OCI-LY7 (cell line): ENCODE data around the gene HS6ST3. TPM values are rescaled to one million over a fixed set of nuclear protein-coding genes. Genes with fewer than 3 reads are reported as not detected.

Source experiments
- BruUV-seq: library from RNA; stranded (reverse); fragments of 400-500 nt; replicated peaks from 2 replicates; lab custom pipeline; 2021; lab: Mats Ljungman, UMichigan
- CTCF ChIA-PET: fragments of 300-600 bp; sonication (Branson Sonifier 250); formaldehyde crosslinking; loops from one replicate; lab custom pipeline; 2022; ENCODE audit warnings: antibody characterized with exemption; ENCODE audit not compliant: unreplicated experiment; lab: Charles Lee
- POLR2A ChIA-PET: fragments of 300-600 bp; sonication (Branson Sonifier 250); formaldehyde crosslinking; loops from one replicate; lab custom pipeline; 2022; ENCODE audit warnings: antibody characterized with exemption; lab: Charles Lee
- DNase-seq: peaks from one replicate; pipeline ENCODE4 v3.0.0-alpha.2; 2015; ENCODE audit warnings: low spot score
- H2AFZ ChIP-seq: fragments of 200-600 bp; sonication (generic), shearing (Covaris generic); 2 replicates; pipeline ENCODE4 v1.6.1; 2014; ENCODE audit warnings: mild to moderate bottlenecking, antibody characterized with exemption, low read length, moderate library complexity
- H3K27ac ChIP-seq: fragments of 200-600 bp; sonication (generic); 2 replicates; pipeline ENCODE4 v1.5.1; 2014; ENCODE audit warnings: mixed run types, low read depth, mild to moderate bottlenecking, moderate library complexity, low read length, inconsistent platforms; ENCODE audit not compliant: poor library complexity, severe bottlenecking
- H3K36me3 ChIP-seq: fragments of 200-600 bp; sonication (generic); 2 replicates; pipeline ENCODE4 v1.6.1; 2014; ENCODE audit warnings: mild to moderate bottlenecking, antibody characterized with exemption, low read length, moderate library complexity, mixed read lengths; ENCODE audit not compliant: insufficient read depth
- H3K4me1 ChIP-seq: fragments of 200-600 bp; sonication (generic); 2 replicates; pipeline ENCODE4 v1.5.1; 2014; ENCODE audit warnings: mild to moderate bottlenecking, low read length; ENCODE audit not compliant: insufficient read depth, poor library complexity, severe bottlenecking
- H3K4me2 ChIP-seq: fragments of 200-600 bp; sonication (generic); 2 replicates; pipeline ENCODE4 v1.6.1; 2014; ENCODE audit warnings: mild to moderate bottlenecking, low read length
- H3K4me3 ChIP-seq: fragments of 200-600 bp; sonication (generic); 2 replicates; pipeline ENCODE4 v1.5.1; 2014; ENCODE audit warnings: mild to moderate bottlenecking, low read depth, low read length; ENCODE audit not compliant: poor library complexity, severe bottlenecking
- H3K79me2 ChIP-seq: fragments of 200-600 bp; sonication (generic); 2 replicates; pipeline ENCODE4 v1.6.1; 2016; ENCODE audit warnings: low read depth, mild to moderate bottlenecking, low read length, moderate library complexity, mixed read lengths; ENCODE audit not compliant: insufficient read depth
- H3K9me2 ChIP-seq: fragments of 200-600 bp; sonication (generic); 2 replicates; pipeline ENCODE4 v1.6.1; 2016; ENCODE audit warnings: mild to moderate bottlenecking, low read length, mixed read lengths; ENCODE audit not compliant: insufficient read depth
- H3K9me3 ChIP-seq: fragments of 200-600 bp; sonication (generic); 2 replicates; pipeline ENCODE4 v1.6.1; 2014; ENCODE audit warnings: mild to moderate bottlenecking, mixed run types, low read length, mixed read lengths
- H4K20me1 ChIP-seq: fragments of 200-600 bp; sonication (generic); 2 replicates; pipeline ENCODE4 v1.6.1; 2014; ENCODE audit warnings: mild to moderate bottlenecking, antibody characterized with exemption, low read length, moderate library complexity, mixed read lengths; ENCODE audit not compliant: insufficient read depth
- CTCF ChIP-seq: fragments of 200-600 bp; sonication (generic); conservative IDR thresholded peaks from 2 replicates; pipeline ENCODE4 v1.5.1; 2014; ENCODE audit warnings: mild to moderate bottlenecking, antibody characterized with exemption, low read length, moderate library complexity, mixed read lengths
- EZH2phosphoT487 ChIP-seq: fragments of 200-600 bp; sonication (generic); IDR thresholded peaks from 2 replicates; pipeline ENCODE4 v1.6.1; 2018; ENCODE audit warnings: low read depth, borderline replicate concordance, mild to moderate bottlenecking, mixed run types, antibody characterized with exemption, low read length, moderate library complexity, mixed read lengths
- intact Hi-C: fragments of 100-400 bp; cut with micrococcal nuclease; formaldehyde crosslinking; loops from one replicate; pipeline ENCODE4 v1.10.0; 2022; ENCODE audit not compliant: unreplicated experiment
- total RNA-seq, 2 experiments: library from RNA; depleted of rRNA in 1 of 2; stranded (reverse); fragments of >200 nt in 1 of 2; shearing (Covaris generic) in 1 of 2; gene quantifications; 2 replicates each; pipeline ENCODE4 v1.2.3, GENCODE V29; 2014 to 2022

The HS6ST3 gene
- total RNA-seq, 2 experiments from 2014 or later = not detected

GRCh38 chr13:96214824-96215445, 125.0 kb downstream of the HS6ST3 start:
- POLR2A ChIA-PET = interaction anchor here (0.6 kb wide), 1 partner anchor 59 kb away, joined by 3 read pairs; no protein-coding TSS in a partner anchor

GRCh38 chr13:96216543-96216942, 126.6 kb downstream of the HS6ST3 start:
- H3K9me2 ChIP-seq = no peaks in the 10 kb centered on the region
- H3K36me3 ChIP-seq = no peaks in the 10 kb centered on the region
- no peak for TF ChIP-seq EZH2phosphoT487
- TF ChIP-seq CTCF = no peak
- no peak overlapping the region for H3K4me2 ChIP-seq
- H3K4me1 ChIP-seq = no peaks in the 10 kb centered on the region
- intact Hi-C loops = no loop called here
- H3K79me2 ChIP-seq = no peaks in the 10 kb centered on the region
- H2AFZ ChIP-seq = no peak overlapping the region
- ChIA-PET CTCF (no interaction called here), POLR2A (no interaction called here)
- H3K4me3 ChIP-seq = no peak overlapping the region
- H4K20me1 ChIP-seq = no peaks in the 10 kb centered on the region
- H3K9me3 ChIP-seq = no peaks in the 10 kb centered on the region
- no TSS peak for BruUV-seq
- H3K27ac ChIP-seq = no peak overlapping the region
- no peak for DNase-seq

More at GRCh38 chr13:96214824-96215445, 125.0 kb downstream of the HS6ST3 start:
- H3K9me2 ChIP-seq = no peaks in the 10 kb centered on the region
- BruUV-seq = no TSS peak
- no peak overlapping the region for H2AFZ ChIP-seq
- no peaks in the 10 kb centered on the region for H3K9me3 ChIP-seq
- DNase-seq = no peak
- H4K20me1 ChIP-seq = no peaks in the 10 kb centered on the region
- no peaks in the 10 kb centered on the region for H3K4me1 ChIP-seq
- CTCF ChIA-PET = no interaction called here
- TF ChIP-seq CTCF = no peak
- no peak for TF ChIP-seq EZH2phosphoT487
- intact Hi-C loops = no loop called here
- H3K79me2 ChIP-seq = no peaks in the 10 kb centered on the region
- H3K27ac ChIP-seq = no peak overlapping the region
- H3K4me2 ChIP-seq = no peak overlapping the region
- no peak overlapping the region for H3K4me3 ChIP-seq
- no peaks in the 10 kb centered on the region for H3K36me3 ChIP-seq

- Histone ChIP-seq H3K4me3 (no peak overlapping the region), H3K9me2 (no peaks in the 10 kb centered on the region), H3K4me2 (no peak overlapping the region), H3K27ac (no peak overlapping the region), H4K20me1 (no peaks in the 10 kb centered on the region), H3K79me2 (no peaks in the 10 kb centered on the region), H3K36me3 (no peaks in the 10 kb centered on the region), H3K9me3 (no peaks in the 10 kb centered on the region), H2AFZ (no peak overlapping the region), H3K4me1 (no peaks in the 10 kb centered on the region)
- ChIA-PET POLR2A (no interaction called here), CTCF (no interaction called here)
- DNase-seq = no peak
- no TSS peak for BruUV-seq
- TF ChIP-seq CTCF (no peak), EZH2phosphoT487 (no peak)
- intact Hi-C loops = no loop called here
These were observed 128.6 kb downstream of the HS6ST3 start for GRCh38 chr13:96218475-96218874.
